Activated CD8-positive, alpha-beta memory T cell treated with anti-CD3 and anti-CD28 coated beads, Interleukin-2, amount 50 U/mL, for 48 hours (primary cell): ENCODE data around the gene ARL6IP6.

ENCODE experiments used
- DNase-seq: peaks from one replicate; pipeline ENCODE4 v3.0.0-alpha.2; 2020

Gene ARL6IP6

DNA sequence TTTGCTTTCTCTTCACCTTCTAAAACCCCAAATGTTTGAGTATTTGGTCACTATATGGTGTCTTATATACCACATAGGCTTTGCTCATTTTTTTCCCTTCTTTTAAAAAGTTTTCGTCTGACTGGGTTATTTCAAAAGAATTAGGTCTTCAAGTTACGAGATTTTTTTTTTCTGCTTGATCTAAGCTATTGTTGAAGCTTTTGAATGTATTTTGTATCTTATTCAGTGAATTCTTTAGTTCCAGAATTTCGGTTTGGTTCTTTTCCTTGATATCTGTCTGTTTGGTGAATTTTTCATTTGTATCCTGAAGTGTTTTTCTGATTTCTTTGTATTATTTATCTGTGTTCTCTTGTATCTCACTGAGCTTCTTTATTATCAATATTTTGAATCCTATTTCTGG, 93.5 kb downstream of the ARL6IP6 start:
- DNase-seq: no peak
